ENCODE measurements around the gene DET1. TPM values are rescaled to one million over a fixed set of nuclear protein-coding genes. Genes with fewer than 3 reads are reported as not detected.

The DET1 gene
- polyA plus RNA-seq, 1 donor from 2014 or later: 12.9 TPM

DNA sequence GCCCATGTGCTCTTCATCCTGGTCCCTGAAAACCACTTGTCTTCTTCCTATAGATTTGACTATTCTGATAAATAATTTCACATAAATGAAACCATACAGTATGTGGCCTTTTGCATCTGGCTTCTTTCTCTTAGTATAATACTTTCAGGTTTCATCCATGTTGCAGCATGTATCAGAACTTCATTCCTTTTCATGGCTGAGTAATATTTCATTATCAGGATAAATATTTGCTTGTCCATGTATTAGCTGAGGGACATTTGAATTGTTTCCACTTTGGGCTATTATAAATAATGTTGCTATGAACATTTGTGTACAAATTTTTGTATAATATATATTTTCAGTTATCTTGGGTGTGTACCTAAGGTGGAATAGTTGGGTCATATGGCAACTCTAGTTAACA lies 44.9 kb upstream of the DET1 start (continued):
- TF ChIP-seq EP300 (conservative IDR thresholded peaks at IDR 0.05; ENCODE audit: poor library complexity, severe bottlenecking): no peak

DNA sequence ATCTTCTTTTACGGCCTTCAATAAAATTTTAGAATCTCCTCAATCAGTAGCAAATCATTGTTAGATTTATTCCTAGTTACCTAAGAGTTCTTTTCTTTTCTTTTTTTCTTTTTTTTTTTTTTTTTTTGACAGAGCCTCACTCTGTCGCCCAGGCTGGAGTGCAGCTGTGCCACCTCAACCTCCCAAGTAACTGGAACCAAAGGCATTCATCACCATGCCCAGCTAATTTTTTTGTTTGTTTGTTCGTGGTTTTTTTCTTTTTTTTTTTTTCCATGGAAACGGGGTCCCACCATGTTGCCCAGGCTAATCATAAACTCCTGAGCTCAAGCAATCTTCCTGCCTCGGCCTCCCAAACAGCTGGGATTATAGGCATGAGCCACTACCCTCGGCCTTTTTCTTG lies 44.3 kb upstream of the DET1 start:
- no peaks in the 10 kb centered on the region for H3K36me3 ChIP-seq (ENCODE audit: insufficient read depth, low read length)
- no peaks in the 10 kb centered on the region for H3K27me3 ChIP-seq (ENCODE audit: insufficient read depth, low read depth, low read length)
- no peaks in the 10 kb centered on the region for H3K9me3 ChIP-seq (ENCODE audit: low read length)
- H3K4me2 ChIP-seq (ENCODE audit: low read length): no peak overlapping the region
- no peaks in the 10 kb centered on the region for H3F3A ChIP-seq (ENCODE audit: insufficient read depth, low read length, poor library complexity, severe bottlenecking)
- no peak overlapping the region for H3K4me3 ChIP-seq (ENCODE audit: low read length)
- H3K27ac ChIP-seq (ENCODE audit: low read length): no peak overlapping the region
- TF ChIP-seq TAF1 (IDR thresholded peaks at IDR 0.05; ENCODE audit: low read depth) (no peak), EZH2 (IDR thresholded peaks at IDR 0.05; ENCODE audit: borderline replicate concordance, insufficient read depth, low read length, poor library complexity, severe bottlenecking) (no peak), SMC3 (conservative IDR thresholded peaks at IDR 0.05; ENCODE audit: poor library complexity) (no peak), POLR2AphosphoS5 (IDR thresholded peaks at IDR 0.05) (no peak), EP300 (conservative IDR thresholded peaks at IDR 0.05; ENCODE audit: poor library complexity, severe bottlenecking) (no peak), MXI1 (conservative IDR thresholded peaks at IDR 0.05; ENCODE audit: poor library complexity, severe bottlenecking) (no peak), RAD21 (conservative IDR thresholded peaks at IDR 0.05) (no peak)
- TF ChIP-seq, protein P1, sequence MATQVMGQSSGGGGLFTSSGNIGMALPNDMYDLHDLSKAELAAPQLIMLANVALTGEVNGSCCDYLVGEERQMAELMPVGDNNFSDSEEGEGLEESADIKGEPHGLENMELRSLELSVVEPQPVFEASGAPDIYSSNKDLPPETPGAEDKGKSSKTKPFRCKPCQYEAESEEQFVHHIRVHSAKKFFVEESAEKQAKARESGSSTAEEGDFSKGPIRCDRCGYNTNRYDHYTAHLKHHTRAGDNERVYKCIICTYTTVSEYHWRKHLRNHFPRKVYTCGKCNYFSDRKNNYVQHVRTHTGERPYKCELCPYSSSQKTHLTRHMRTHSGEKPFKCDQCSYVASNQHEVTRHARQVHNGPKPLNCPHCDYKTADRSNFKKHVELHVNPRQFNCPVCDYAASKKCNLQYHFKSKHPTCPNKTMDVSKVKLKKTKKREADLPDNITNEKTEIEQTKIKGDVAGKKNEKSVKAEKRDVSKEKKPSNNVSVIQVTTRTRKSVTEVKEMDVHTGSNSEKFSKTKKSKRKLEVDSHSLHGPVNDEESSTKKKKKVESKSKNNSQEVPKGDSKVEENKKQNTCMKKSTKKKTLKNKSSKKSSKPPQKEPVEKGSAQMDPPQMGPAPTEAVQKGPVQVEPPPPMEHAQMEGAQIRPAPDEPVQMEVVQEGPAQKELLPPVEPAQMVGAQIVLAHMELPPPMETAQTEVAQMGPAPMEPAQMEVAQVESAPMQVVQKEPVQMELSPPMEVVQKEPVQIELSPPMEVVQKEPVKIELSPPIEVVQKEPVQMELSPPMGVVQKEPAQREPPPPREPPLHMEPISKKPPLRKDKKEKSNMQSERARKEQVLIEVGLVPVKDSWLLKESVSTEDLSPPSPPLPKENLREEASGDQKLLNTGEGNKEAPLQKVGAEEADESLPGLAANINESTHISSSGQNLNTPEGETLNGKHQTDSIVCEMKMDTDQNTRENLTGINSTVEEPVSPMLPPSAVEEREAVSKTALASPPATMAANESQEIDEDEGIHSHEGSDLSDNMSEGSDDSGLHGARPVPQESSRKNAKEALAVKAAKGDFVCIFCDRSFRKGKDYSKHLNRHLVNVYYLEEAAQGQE (IDR thresholded peaks at IDR 0.05; ENCODE audit: borderline replicate concordance): no peak
- TF ChIP-seq, protein P2, sequence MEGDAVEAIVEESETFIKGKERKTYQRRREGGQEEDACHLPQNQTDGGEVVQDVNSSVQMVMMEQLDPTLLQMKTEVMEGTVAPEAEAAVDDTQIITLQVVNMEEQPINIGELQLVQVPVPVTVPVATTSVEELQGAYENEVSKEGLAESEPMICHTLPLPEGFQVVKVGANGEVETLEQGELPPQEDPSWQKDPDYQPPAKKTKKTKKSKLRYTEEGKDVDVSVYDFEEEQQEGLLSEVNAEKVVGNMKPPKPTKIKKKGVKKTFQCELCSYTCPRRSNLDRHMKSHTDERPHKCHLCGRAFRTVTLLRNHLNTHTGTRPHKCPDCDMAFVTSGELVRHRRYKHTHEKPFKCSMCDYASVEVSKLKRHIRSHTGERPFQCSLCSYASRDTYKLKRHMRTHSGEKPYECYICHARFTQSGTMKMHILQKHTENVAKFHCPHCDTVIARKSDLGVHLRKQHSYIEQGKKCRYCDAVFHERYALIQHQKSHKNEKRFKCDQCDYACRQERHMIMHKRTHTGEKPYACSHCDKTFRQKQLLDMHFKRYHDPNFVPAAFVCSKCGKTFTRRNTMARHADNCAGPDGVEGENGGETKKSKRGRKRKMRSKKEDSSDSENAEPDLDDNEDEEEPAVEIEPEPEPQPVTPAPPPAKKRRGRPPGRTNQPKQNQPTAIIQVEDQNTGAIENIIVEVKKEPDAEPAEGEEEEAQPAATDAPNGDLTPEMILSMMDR (IDR thresholded peaks at IDR 0.05; ENCODE audit: poor library complexity, severe bottlenecking): no peak
- no peaks in the 10 kb centered on the region for H3K79me2 ChIP-seq (replicated peaks; ENCODE audit: insufficient read depth, low read length)
- H3K9ac ChIP-seq (ENCODE audit: low read length): no peak overlapping the region
- H3K9me2 ChIP-seq (ENCODE audit: insufficient read depth, low read length): no peaks in the 10 kb centered on the region
- no peak overlapping the region for H2AFZ ChIP-seq (ENCODE audit: low read depth, low read length)
- H4K20me1 ChIP-seq (ENCODE audit: insufficient read depth): no peaks in the 10 kb centered on the region

DNA sequence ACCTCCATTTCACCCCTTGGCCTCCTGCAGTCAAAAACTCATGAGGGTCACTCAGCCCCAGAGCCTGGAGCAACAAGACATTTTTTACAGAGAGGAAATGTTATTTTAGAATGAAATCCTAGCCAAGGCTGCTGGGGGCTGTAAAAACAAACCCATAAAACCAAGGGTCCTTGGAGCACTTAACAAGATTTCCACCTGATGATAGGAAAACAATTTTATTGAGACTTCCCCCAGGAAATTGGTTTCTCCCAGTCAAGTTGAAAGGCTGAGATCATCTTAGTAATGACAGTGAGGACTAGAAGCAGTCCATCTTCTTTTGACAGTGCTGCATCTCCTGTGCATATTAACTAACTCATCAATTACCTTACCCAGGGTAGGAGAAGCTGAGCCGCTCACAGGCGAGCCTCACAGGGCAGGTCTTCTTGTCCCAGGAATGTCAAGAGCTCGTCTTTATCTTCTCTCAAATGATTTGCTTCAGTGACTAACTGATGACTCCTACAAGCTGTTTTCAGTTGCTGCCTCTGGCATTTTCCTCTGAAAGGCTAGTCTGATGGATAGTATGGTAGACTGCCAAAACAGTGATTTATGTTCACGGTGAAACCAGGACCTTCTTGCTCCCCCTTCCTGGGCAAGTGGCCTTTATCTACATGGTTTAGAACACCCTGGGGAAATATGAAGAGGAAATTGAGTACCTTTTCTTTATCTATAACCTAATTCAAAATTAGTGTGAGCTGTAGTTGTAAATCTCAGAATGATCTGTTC lies 40.1 kb upstream of the DET1 start:
- no peaks in the 10 kb centered on the region for H3K27me3 ChIP-seq (ENCODE audit: insufficient read depth, low read depth, low read length)
- TF ChIP-seq EP300 (conservative IDR thresholded peaks at IDR 0.05; ENCODE audit: poor library complexity, severe bottlenecking): peak; percentile 73
- TF ChIP-seq MXI1 (conservative IDR thresholded peaks at IDR 0.05; ENCODE audit: poor library complexity, severe bottlenecking): no peak
- peak; percentile 55 for TF ChIP-seq POLR2AphosphoS5 (IDR thresholded peaks at IDR 0.05)
- TF ChIP-seq TAF1 (IDR thresholded peaks at IDR 0.05; ENCODE audit: low read depth): peak; percentile 43
- TF ChIP-seq SMC3 (conservative IDR thresholded peaks at IDR 0.05; ENCODE audit: poor library complexity): no peak
- no peaks in the 10 kb centered on the region for H3K79me2 ChIP-seq (replicated peaks; ENCODE audit: insufficient read depth, low read length)
- no peaks in the 10 kb centered on the region for H3K36me3 ChIP-seq (ENCODE audit: insufficient read depth, low read length)
- peak overlapping the region; percentile 13 for H3K4me2 ChIP-seq (ENCODE audit: low read length)
- H3K27ac ChIP-seq (ENCODE audit: low read length): peak overlapping the region; percentile 88
- no peaks in the 10 kb centered on the region for H3F3A ChIP-seq (ENCODE audit: insufficient read depth, low read length, poor library complexity, severe bottlenecking)
- H3K4me3 ChIP-seq (ENCODE audit: low read length): peak overlapping the region; percentile 47
- H3K9me2 ChIP-seq (ENCODE audit: insufficient read depth, low read length): no peaks in the 10 kb centered on the region
- peak overlapping the region; percentile 44 for H3K9ac ChIP-seq (ENCODE audit: low read length)
- no peaks in the 10 kb centered on the region for H4K20me1 ChIP-seq (ENCODE audit: insufficient read depth)
- no peaks in the 10 kb centered on the region for H3K9me3 ChIP-seq (ENCODE audit: low read length)
- H2AFZ ChIP-seq (ENCODE audit: low read depth, low read length): no peak overlapping the region

Data from neural cell (in vitro differentiated cells).